ENCODE results near the gene PPARG. TPM values are rescaled to one million over a fixed set of nuclear protein-coding genes. Genes with fewer than 3 reads are reported as not detected.

The PPARG gene
- total RNA-seq, 4 donors from 2014 or later, result 16.9 to 146 (median 117) TPM

DNA sequence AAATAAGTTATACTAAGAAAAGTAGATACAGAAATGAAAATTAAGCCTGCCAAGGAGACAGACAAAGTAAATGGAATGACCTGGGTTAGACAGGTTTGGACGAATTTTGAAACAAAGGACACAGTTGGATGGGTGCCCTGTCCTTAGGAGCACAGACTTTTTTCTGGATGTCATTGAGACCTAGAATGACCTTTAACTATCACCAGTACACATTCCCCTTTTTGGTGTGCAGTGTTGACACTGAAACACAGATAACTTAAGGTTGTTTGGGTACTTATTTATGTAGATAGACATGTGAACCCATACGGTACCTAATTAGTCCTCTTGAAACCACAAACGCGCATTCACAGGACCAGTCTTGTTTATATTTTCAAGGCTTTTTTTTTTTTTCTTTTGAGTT lies 86.7 kb downstream of the PPARG start:
- H3K4me1 ChIP-seq, result peaks cover 0 to 31% (median 9%) of the 10 kb centered on the region in 4 donors
- no peaks in the 10 kb centered on the region for H3K27me3 ChIP-seq
- intact Hi-C loops (cut with DNase I; ENCODE audit: low total_unique reads), result no loop called here
- no peak for DNase-seq
- in situ Hi-C loops (cut with MboI; ENCODE audit: low pct_ligation_motif_present in 1 of 4, low pct_unique_long_range_greater_than_20kb in 1 of 4, low sequenced_read_pairs in 3 of 4), result no loop called here
- H3K27ac ChIP-seq, result no peak overlapping the region
- TF ChIP-seq POLR2AphosphoS5 (IDR thresholded peaks at IDR 0.05), result no peak
- TF ChIP-seq, protein P1, sequence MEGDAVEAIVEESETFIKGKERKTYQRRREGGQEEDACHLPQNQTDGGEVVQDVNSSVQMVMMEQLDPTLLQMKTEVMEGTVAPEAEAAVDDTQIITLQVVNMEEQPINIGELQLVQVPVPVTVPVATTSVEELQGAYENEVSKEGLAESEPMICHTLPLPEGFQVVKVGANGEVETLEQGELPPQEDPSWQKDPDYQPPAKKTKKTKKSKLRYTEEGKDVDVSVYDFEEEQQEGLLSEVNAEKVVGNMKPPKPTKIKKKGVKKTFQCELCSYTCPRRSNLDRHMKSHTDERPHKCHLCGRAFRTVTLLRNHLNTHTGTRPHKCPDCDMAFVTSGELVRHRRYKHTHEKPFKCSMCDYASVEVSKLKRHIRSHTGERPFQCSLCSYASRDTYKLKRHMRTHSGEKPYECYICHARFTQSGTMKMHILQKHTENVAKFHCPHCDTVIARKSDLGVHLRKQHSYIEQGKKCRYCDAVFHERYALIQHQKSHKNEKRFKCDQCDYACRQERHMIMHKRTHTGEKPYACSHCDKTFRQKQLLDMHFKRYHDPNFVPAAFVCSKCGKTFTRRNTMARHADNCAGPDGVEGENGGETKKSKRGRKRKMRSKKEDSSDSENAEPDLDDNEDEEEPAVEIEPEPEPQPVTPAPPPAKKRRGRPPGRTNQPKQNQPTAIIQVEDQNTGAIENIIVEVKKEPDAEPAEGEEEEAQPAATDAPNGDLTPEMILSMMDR (IDR thresholded peaks at IDR 0.05), result no peak
- no peak for TF ChIP-seq EP300 (IDR thresholded peaks at IDR 0.05; ENCODE audit: low read depth)
- no peak for TF ChIP-seq POLR2A (IDR thresholded peaks at IDR 0.05)
- WGBS, 2 donors (ENCODE audit: low coverage in 1 of 2), result 50 to 83% methylated on average over 1 to 4 of the region's 4 CpGs
- no peak overlapping the region for H3K4me3 ChIP-seq
- H3K36me3 ChIP-seq, result no peaks in the 10 kb centered on the region
- no peaks in the 10 kb centered on the region for H3K9me3 ChIP-seq

DNA sequence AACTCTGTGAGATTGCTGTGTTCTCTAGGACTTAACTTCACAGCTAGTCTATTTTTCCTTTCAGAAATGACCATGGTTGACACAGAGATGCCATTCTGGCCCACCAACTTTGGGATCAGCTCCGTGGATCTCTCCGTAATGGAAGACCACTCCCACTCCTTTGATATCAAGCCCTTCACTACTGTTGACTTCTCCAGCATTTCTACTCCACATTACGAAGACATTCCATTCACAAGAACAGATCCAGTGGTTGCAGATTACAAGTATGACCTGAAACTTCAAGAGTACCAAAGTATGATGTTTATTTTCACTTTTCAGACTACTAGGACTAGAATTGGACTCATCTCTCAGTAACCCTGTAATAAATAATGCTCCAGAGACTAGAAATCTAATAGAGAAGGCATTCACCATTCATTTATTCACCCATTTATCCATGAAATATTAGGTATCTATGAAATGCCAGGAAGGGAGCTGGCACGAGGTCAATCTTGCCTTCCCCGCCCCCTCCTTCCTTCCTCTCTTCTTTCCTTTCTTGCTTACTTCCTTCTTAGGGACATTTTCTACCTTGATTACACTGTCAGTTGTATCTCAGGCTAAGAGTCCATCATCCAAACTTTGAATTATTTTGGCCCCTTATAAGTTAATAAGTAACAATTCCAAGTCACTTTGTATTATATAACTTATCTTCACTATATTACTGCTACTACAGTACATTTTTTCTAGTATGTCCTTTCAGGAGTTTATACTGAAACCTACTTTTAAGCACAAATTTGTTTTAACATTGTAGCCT lies 91.0 kb downstream of the PPARG start:
- Histone ChIP-seq H3K36me3 (peaks cover 0 to 6% (median 0%) of the 10 kb centered on the region in 4 donors), H3K9me3 (no peaks in the 10 kb centered on the region), H3K4me1 (peaks cover 0 to 48% (median 2%) of the 10 kb centered on the region in 4 donors), H3K27ac (no peak overlapping the region), H3K4me3 (no peak overlapping the region), H3K27me3 (no peaks in the 10 kb centered on the region)
- 80 to 83% methylated on average over 5 of the region's 5 CpGs for WGBS, 2 donors (ENCODE audit: low coverage in 1 of 2)
- no peak for DNase-seq
- intact Hi-C loops (cut with DNase I; ENCODE audit: low total_unique reads) (no loop called here), in situ Hi-C loops (cut with MboI; ENCODE audit: low pct_ligation_motif_present in 1 of 4, low pct_unique_long_range_greater_than_20kb in 1 of 4, low sequenced_read_pairs in 3 of 4) (no loop called here)
- TF ChIP-seq POLR2AphosphoS5 (IDR thresholded peaks at IDR 0.05), result no peak
- TF ChIP-seq POLR2A (IDR thresholded peaks at IDR 0.05), result no peak
- TF ChIP-seq EP300 (IDR thresholded peaks at IDR 0.05; ENCODE audit: low read depth), result no peak
- TF ChIP-seq, protein P1 (IDR thresholded peaks at IDR 0.05), result no peak

DNA sequence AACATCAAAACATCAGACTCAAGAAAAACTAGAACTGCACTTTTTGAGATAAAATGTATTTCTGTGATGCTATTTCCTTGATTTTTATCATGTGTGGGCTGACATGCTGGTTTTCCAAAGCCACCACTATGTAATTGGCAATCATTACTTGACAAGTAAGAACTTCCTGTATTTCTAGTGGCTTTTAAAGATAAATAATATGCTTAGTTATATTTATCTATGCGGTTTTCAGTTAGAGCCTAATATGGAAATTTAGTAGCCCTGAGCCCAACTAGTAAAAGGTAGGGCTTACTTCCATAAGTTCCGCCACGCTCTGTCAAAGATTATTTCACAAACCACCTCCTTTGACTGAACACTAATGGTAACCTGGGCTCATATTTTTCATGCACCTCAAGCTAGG lies 91.6 kb downstream of the PPARG start:
- Histone ChIP-seq H3K4me3 (no peak overlapping the region), H3K9me3 (no peaks in the 10 kb centered on the region), H3K27me3 (no peaks in the 10 kb centered on the region), H3K36me3 (peaks cover 0 to 6% (median 0%) of the 10 kb centered on the region in 4 donors), H3K27ac (no peak overlapping the region), H3K4me1 (peaks cover 0 to 54% (median 2%) of the 10 kb centered on the region in 4 donors)
- WGBS, 2 donors (ENCODE audit: low coverage in 1 of 2), result 67% methylated on average over 3 of the region's 3 CpGs; no CpG with 5 or more reads in 1 of the 2 donors
- in situ Hi-C loops (cut with MboI; ENCODE audit: low pct_ligation_motif_present in 1 of 4, low pct_unique_long_range_greater_than_20kb in 1 of 4, low sequenced_read_pairs in 3 of 4), result no loop called here
- intact Hi-C loops (cut with DNase I; ENCODE audit: low total_unique reads), result no loop called here
- TF ChIP-seq EP300 (IDR thresholded peaks at IDR 0.05; ENCODE audit: low read depth) (no peak), POLR2A (IDR thresholded peaks at IDR 0.05) (no peak), POLR2AphosphoS5 (IDR thresholded peaks at IDR 0.05) (no peak)
- TF ChIP-seq, protein P1 (IDR thresholded peaks at IDR 0.05), result no peak
- no peak for DNase-seq

DNA sequence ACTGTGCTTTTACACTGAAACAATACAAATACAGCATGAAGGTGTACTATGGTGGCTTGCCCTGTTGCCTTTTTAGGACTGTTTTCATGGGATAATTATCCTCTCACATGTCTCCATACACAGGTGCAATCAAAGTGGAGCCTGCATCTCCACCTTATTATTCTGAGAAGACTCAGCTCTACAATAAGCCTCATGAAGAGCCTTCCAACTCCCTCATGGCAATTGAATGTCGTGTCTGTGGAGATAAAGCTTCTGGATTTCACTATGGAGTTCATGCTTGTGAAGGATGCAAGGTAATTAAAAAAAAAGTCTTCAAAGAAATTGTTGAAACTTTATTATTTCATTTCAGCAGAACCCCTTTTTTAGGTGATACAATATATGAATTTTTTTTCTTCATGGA lies 92.3 kb downstream of the PPARG start:
- Histone ChIP-seq H3K4me1 (peaks cover 0 to 62% (median 2%) of the 10 kb centered on the region in 4 donors), H3K4me3 (no peak overlapping the region), H3K27ac (no peak overlapping the region), H3K36me3 (peaks cover 0 to 6% (median 0%) of the 10 kb centered on the region in 4 donors), H3K9me3 (no peaks in the 10 kb centered on the region), H3K27me3 (no peaks in the 10 kb centered on the region)
- TF ChIP-seq EP300 (IDR thresholded peaks at IDR 0.05; ENCODE audit: low read depth), result no peak
- in situ Hi-C loops (cut with MboI; ENCODE audit: low pct_ligation_motif_present in 1 of 4, low pct_unique_long_range_greater_than_20kb in 1 of 4, low sequenced_read_pairs in 3 of 4) (no loop called here), intact Hi-C loops (cut with DNase I; ENCODE audit: low total_unique reads) (no loop called here)
- WGBS, 2 donors (ENCODE audit: low coverage in 1 of 2), result 85% methylated on average over 1 of the region's 1 CpG; no CpG with 5 or more reads in 1 of the 2 donors
- DNase-seq, result no peak
